WTC11 (cell line): Measurements from ENCODE around the gene UTF1. TPM values are rescaled to one million over a fixed set of nuclear protein-coding genes. Genes with fewer than 3 reads are reported as not detected.

Experiments used
- ATAC-seq: fragments of 200-7000 bp; cut with Tn5 transposase; 2 replicates; pipeline ENCODE4 v1.10.0; 2021; ENCODE audit warnings: mild to moderate bottlenecking, moderate library complexity
- CTCF ChIA-PET: fragments of 300-600 bp; sonication (Branson Sonifier 250); formaldehyde crosslinking; loops from one replicate; lab custom pipeline; 2021; ENCODE audit warnings: antibody characterized with exemption; lab: Charles Lee
- POLR2A ChIA-PET: fragments of 350-600 bp; sonication (Branson Sonifier 250); formaldehyde crosslinking; loops from one replicate; lab custom pipeline; 2021; ENCODE audit warnings: antibody characterized with exemption; lab: Charles Lee
- DNase-seq: peaks from one replicate; pipeline ENCODE4 v3.0.0; 2021; ENCODE audit warnings: low spot score
- H3K27ac Mint-ChIP-seq: 2 replicates; pipeline ENCODE4 v1.8.0; 2021; ENCODE audit warnings: mixed read lengths
- H3K27me3 Mint-ChIP-seq: 2 replicates; pipeline ENCODE4 v1.8.0; 2021; ENCODE audit warnings: low read depth, mild to moderate bottlenecking, moderate library complexity, mixed read lengths
- H3K36me3 Mint-ChIP-seq: 2 replicates; pipeline ENCODE4 v1.8.0; 2021; ENCODE audit warnings: mixed read lengths
- H3K4me1 Mint-ChIP-seq: 2 replicates; pipeline ENCODE4 v1.8.0; 2022; ENCODE audit warnings: mixed read lengths
- H3K4me3 Mint-ChIP-seq: 2 replicates; pipeline ENCODE4 v1.8.0; 2021; ENCODE audit warnings: mild to moderate bottlenecking, moderate library complexity, mixed read lengths
- H3K9me3 Mint-ChIP-seq: 2 replicates; pipeline ENCODE4 v1.8.0; 2021; ENCODE audit warnings: mixed read lengths
- ATF3 ChIP-seq: sonication (generic); formaldehyde crosslinking; conservative IDR thresholded peaks from 2 replicates; pipeline ENCODE4 v1.8.1; 2022; ENCODE audit warnings: mild to moderate bottlenecking, missing genetic modification reagents
- ERG ChIP-seq: fragments of 250-450 bp; sonication (Bioruptor Pico); IDR thresholded peaks from 2 replicates; pipeline ENCODE4 v1.8.0; 2021; ENCODE audit warnings: mild to moderate bottlenecking
- ETV6 ChIP-seq: sonication (generic); formaldehyde crosslinking; IDR thresholded peaks from 2 replicates; pipeline ENCODE4 v1.8.1; 2022; ENCODE audit warnings: mild to moderate bottlenecking, missing genetic modification reagents
- FOXK1 ChIP-seq: sonication (generic); formaldehyde crosslinking; IDR thresholded peaks from 2 replicates; pipeline ENCODE4 v1.8.0; 2022; ENCODE audit warnings: mild to moderate bottlenecking, moderate library complexity, missing genetic modification reagents
- FOXP1 ChIP-seq: sonication (generic); formaldehyde crosslinking; IDR thresholded peaks from 2 replicates; pipeline ENCODE4 v1.8.0; 2022; ENCODE audit warnings: missing genetic modification reagents, mild to moderate bottlenecking, moderate library complexity, borderline replicate concordance
- GABPB1 ChIP-seq: sonication (generic); formaldehyde crosslinking; IDR thresholded peaks from 2 replicates; pipeline ENCODE4 v1.8.1; 2023; ENCODE audit warnings: mild to moderate bottlenecking, missing genetic modification reagents
- HMGXB4 ChIP-seq: sonication (generic); formaldehyde crosslinking; IDR thresholded peaks from 2 replicates; pipeline ENCODE4 v1.8.1; 2023; ENCODE audit warnings: mild to moderate bottlenecking, moderate library complexity, missing genetic modification reagents
- JAZF1 ChIP-seq: fragments of 250-450 bp; sonication (Bioruptor Pico); IDR thresholded peaks from 2 replicates; pipeline ENCODE4 v1.9.0; 2021; ENCODE audit warnings: moderate library complexity, mild to moderate bottlenecking, inconsistent platforms
- MAX ChIP-seq: sonication (generic); formaldehyde crosslinking; IDR thresholded peaks from 2 replicates; pipeline ENCODE4 v1.8.0; 2022; ENCODE audit warnings: mild to moderate bottlenecking, missing genetic modification reagents
- MLX ChIP-seq: sonication (generic); formaldehyde crosslinking; IDR thresholded peaks from 2 replicates; pipeline ENCODE4 v1.8.1; 2023; ENCODE audit warnings: mild to moderate bottlenecking, missing genetic modification reagents, moderate library complexity
- MYBL2 ChIP-seq: sonication (generic); formaldehyde crosslinking; IDR thresholded peaks from 2 replicates; pipeline ENCODE4 v1.8.1; 2023; ENCODE audit warnings: mild to moderate bottlenecking, moderate library complexity, missing genetic modification reagents
- NFE2L1 ChIP-seq: sonication (generic); formaldehyde crosslinking; IDR thresholded peaks from 2 replicates; pipeline ENCODE4 v1.8.1; 2023; ENCODE audit warnings: missing genetic modification reagents
- NR2C2 ChIP-seq: sonication (generic); formaldehyde crosslinking; IDR thresholded peaks from 2 replicates; pipeline ENCODE4 v1.8.0; 2022; ENCODE audit warnings: mild to moderate bottlenecking, missing genetic modification reagents
- PREB ChIP-seq: sonication (generic); formaldehyde crosslinking; IDR thresholded peaks from 2 replicates; pipeline ENCODE4 v1.8.1; 2022; ENCODE audit warnings: mild to moderate bottlenecking, missing genetic modification reagents, moderate library complexity, borderline replicate concordance
- PRRX2 ChIP-seq: fragments of 250-450 bp; sonication (Bioruptor Pico); IDR thresholded peaks from 2 replicates; pipeline ENCODE4 v1.8.0; 2021; ENCODE audit warnings: mild to moderate bottlenecking
- SMAD3 ChIP-seq: sonication (generic); formaldehyde crosslinking; IDR thresholded peaks from 2 replicates; pipeline ENCODE4 v1.8.0; 2022; ENCODE audit warnings: missing genetic modification reagents, mild to moderate bottlenecking, borderline replicate concordance
- SMAD4 ChIP-seq: sonication (generic); formaldehyde crosslinking; IDR thresholded peaks from 2 replicates; pipeline ENCODE4 v1.8.0; 2022; ENCODE audit warnings: mild to moderate bottlenecking, missing genetic modification reagents
- SP1 ChIP-seq: sonication (generic); formaldehyde crosslinking; conservative IDR thresholded peaks from 2 replicates; pipeline ENCODE4 v1.8.1; 2022; ENCODE audit warnings: missing genetic modification reagents
- TCF7 ChIP-seq: sonication (generic); formaldehyde crosslinking; IDR thresholded peaks from 2 replicates; pipeline ENCODE4 v1.8.0; 2022; ENCODE audit warnings: mild to moderate bottlenecking, low read depth, missing genetic modification reagents, moderate library complexity
- TEAD4 ChIP-seq: sonication (generic); formaldehyde crosslinking; IDR thresholded peaks from 2 replicates; pipeline ENCODE4 v1.8.0; 2022; ENCODE audit warnings: mild to moderate bottlenecking, missing genetic modification reagents
- ZNF138 ChIP-seq: sonication (generic); formaldehyde crosslinking; conservative IDR thresholded peaks from 2 replicates; pipeline ENCODE4 v1.8.1; 2022; ENCODE audit warnings: mild to moderate bottlenecking, moderate library complexity, missing genetic modification reagents
- ZNF219 ChIP-seq: sonication (generic); formaldehyde crosslinking; IDR thresholded peaks from 2 replicates; pipeline ENCODE4 v1.8.0; 2023; ENCODE audit warnings: missing genetic modification reagents, mild to moderate bottlenecking, borderline replicate concordance
- ZNF425 ChIP-seq: fragments of 250-450 bp; sonication (Bioruptor Pico); conservative IDR thresholded peaks from 2 replicates; pipeline ENCODE4 v1.9.0; 2021; ENCODE audit warnings: mild to moderate bottlenecking
- total RNA-seq: library from RNA; stranded (reverse); gene quantifications from 3 replicates; pipeline ENCODE4 v1.2.3, GENCODE V29; 2021

UTF1 gene
- total RNA-seq, 1 experiment from 2014 or later: 196 TPM

- TF ChIP-seq HMGXB4 (CRISPR knock-in tag) (no peak), ATF3 (CRISPR knock-in tag) (no peak), ZNF219 (CRISPR knock-in tag) (no peak), PRRX2 (CRISPR knock-in tag) (no peak), NFE2L1 (no peak)
- TF ChIP-seq, all 79 proteins: peak for 0
These were observed 25.3 kb downstream of the UTF1 start (continued) for GRCh38 chr10:133255323-133255722.

GRCh38 chr10:133257489-133258065 is 27.6 kb downstream of the UTF1 start:
- H3K4me1 Mint-ChIP-seq: peaks cover 13% of the 10 kb centered on the region
- POLR2A ChIA-PET: interaction anchor here (0.6 to 0.7 kb wide), 3 partner anchors 11 to 274 kb away, joined by 3 to 5 read pairs (median 4); no protein-coding TSS in a partner anchor
- H3K4me3 Mint-ChIP-seq: peak overlapping the region; percentile 75
- peak; percentile 79 for ATAC-seq
- DNase-seq: peak; percentile 69
- CTCF ChIA-PET: interaction anchor here (0.6 to 5.0 kb wide), 17 partner anchors 10 to 319 kb away, joined by 3 to 61 read pairs (median 4); partner anchors contain the start of gene KNDC1
- 0 out of 2 replicates have a peak overlapping the region, but pooled peaks have one; percentile 57 for H3K27ac Mint-ChIP-seq
- H3K9me3 Mint-ChIP-seq: no peaks in the 10 kb centered on the region
- H3K27me3 Mint-ChIP-seq: peaks cover 3% of the 10 kb centered on the region
- H3K36me3 Mint-ChIP-seq: no peaks in the 10 kb centered on the region
- peak; percentile 71; the same call in 1 of the 2 replicates for TF ChIP-seq ETV6 (CRISPR knock-in tag)
- TF ChIP-seq ZNF425 (CRISPR knock-in tag): no peak
- no peak for TF ChIP-seq TCF7
- no peak for TF ChIP-seq FOXP1 (CRISPR knock-in tag)
- TF ChIP-seq GABPB1 (CRISPR knock-in tag): no peak
- TF ChIP-seq HMGXB4 (CRISPR knock-in tag): peak; percentile 46; the same call in 1 of the 2 replicates
- TF ChIP-seq SMAD3 (CRISPR knock-in tag): no peak
- TF ChIP-seq ZNF138 (CRISPR knock-in tag): no peak
- TF ChIP-seq SP1 (CRISPR knock-in tag): 0 out of 2 replicates have a peak, but pooled peaks have one; percentile 41
- no peak for TF ChIP-seq NR2C2 (CRISPR knock-in tag)
- no peak for TF ChIP-seq MYBL2
- TF ChIP-seq PREB (CRISPR knock-in tag): no peak
- TF ChIP-seq ERG (CRISPR knock-in tag): no peak
- no peak for TF ChIP-seq FOXK1 (CRISPR knock-in tag)
- TF ChIP-seq TEAD4 (CRISPR knock-in tag): no peak
- TF ChIP-seq MLX (CRISPR knock-in tag): no peak
- peak; percentile 61 for TF ChIP-seq MAX (CRISPR knock-in tag)
- TF ChIP-seq JAZF1 (CRISPR knock-in tag): no peak
- no peak for TF ChIP-seq SMAD4 (CRISPR knock-in tag)
